Effector memory CD8-positive, alpha-beta T cell (primary cell): ENCODE results near the gene ZNF497.

Source experiments
- ATAC-seq: fragments of 150-1000 bp; cut with Tn5 transposase; replicated peaks from 2 replicates; pipeline ENCODE4 v1.10.0; 2021; ENCODE audit warnings: mild to moderate bottlenecking, moderate library complexity
- DNase-seq, 3 experiments: peaks; one replicate each; pipeline ENCODE4 v3.0.0; 2021
- H3K27ac Mint-ChIP-seq, 2 donors: one replicate each; pipeline ENCODE4 v1.8.0; 2022; ENCODE audit warnings: mild to moderate bottlenecking in 2 of 2, mixed read lengths in 2 of 2, moderate library complexity in 2 of 2
- H3K27me3 Mint-ChIP-seq, 2 donors: one replicate each; pipeline ENCODE4 v1.8.0; 2022; ENCODE audit warnings: mixed read lengths in 2 of 2
- H3K36me3 Mint-ChIP-seq: one replicate; pipeline ENCODE4 v1.8.0; 2022; ENCODE audit warnings: mild to moderate bottlenecking, moderate library complexity, mixed read lengths; ENCODE audit not compliant: insufficient read depth
- H3K4me1 Mint-ChIP-seq, 2 donors: one replicate each; pipeline ENCODE4 v1.8.0; 2022; ENCODE audit warnings: low read depth in 2 of 2, mixed read lengths in 2 of 2
- H3K4me3 Mint-ChIP-seq, 2 donors: one replicate each; pipeline ENCODE4 v1.8.0; 2022; ENCODE audit warnings: mild to moderate bottlenecking in 2 of 2, mixed read lengths in 2 of 2, moderate library complexity in 2 of 2
- H3K9me3 Mint-ChIP-seq, 2 donors: one replicate each; pipeline ENCODE4 v1.8.0; 2022; ENCODE audit warnings: mixed read lengths in 2 of 2

Gene ZNF497

GRCh38 chr19:58398545-58398944 is 36.0 kb upstream of the ZNF497 start:
- Mint-ChIP-seq H3K4me3 (no peak overlapping the region), H3K27ac (no peak overlapping the region), H3K4me1 (peaks cover 9% of the 10 kb centered on the region in 2 donors), H3K27me3 (peaks cover 0 to 20% of the 10 kb centered on the region in 2 donors), H3K36me3 (peaks cover 45% of the 10 kb centered on the region), H3K9me3 (no peaks in the 10 kb centered on the region)
- DNase-seq = no peak
- no peak for ATAC-seq

DNA sequence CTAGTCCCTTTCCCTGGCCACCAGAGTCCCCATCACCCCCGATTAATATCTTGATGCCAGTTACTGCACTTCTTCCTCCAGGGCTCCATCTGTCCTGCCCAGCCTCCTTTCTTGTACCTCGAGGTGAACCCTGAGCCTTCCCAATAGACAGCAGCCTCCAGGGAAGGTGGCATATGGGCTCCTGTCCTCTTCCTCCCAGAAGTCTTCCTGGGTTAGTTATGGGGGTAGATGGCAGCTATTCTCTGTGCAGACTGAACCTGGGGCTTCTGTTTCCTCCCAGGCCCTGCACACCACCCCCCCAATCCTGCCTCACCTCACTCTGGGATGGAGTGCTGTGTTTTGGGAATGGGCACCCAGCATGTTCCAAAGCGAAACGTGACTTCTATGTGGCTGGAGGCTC is 35.5 kb upstream of the ZNF497 start:
- no peak for ATAC-seq
- DNase-seq = no peak
- H3K4me3 Mint-ChIP-seq = no peak overlapping the region
- peaks cover 49% of the 10 kb centered on the region for H3K36me3 Mint-ChIP-seq
- no peak overlapping the region for H3K27ac Mint-ChIP-seq
- peaks cover 9% of the 10 kb centered on the region in 2 donors for H3K4me1 Mint-ChIP-seq
- H3K27me3 Mint-ChIP-seq = peaks cover 0 to 20% of the 10 kb centered on the region in 2 donors
- no peaks in the 10 kb centered on the region for H3K9me3 Mint-ChIP-seq

GRCh38 chr19:58397533-58398037 is 35.0 kb upstream of the ZNF497 start:
- Mint-ChIP-seq H3K9me3 (no peaks in the 10 kb centered on the region), H3K27me3 (peaks cover 0 to 20% of the 10 kb centered on the region in 2 donors), H3K36me3 (peaks cover 52% of the 10 kb centered on the region), H3K4me3 (no peak overlapping the region), H3K4me1 (peaks cover 13% of the 10 kb centered on the region in 2 donors), H3K27ac (no peak overlapping the region)
- DNase-seq = no peak
- no peak for ATAC-seq

DNA sequence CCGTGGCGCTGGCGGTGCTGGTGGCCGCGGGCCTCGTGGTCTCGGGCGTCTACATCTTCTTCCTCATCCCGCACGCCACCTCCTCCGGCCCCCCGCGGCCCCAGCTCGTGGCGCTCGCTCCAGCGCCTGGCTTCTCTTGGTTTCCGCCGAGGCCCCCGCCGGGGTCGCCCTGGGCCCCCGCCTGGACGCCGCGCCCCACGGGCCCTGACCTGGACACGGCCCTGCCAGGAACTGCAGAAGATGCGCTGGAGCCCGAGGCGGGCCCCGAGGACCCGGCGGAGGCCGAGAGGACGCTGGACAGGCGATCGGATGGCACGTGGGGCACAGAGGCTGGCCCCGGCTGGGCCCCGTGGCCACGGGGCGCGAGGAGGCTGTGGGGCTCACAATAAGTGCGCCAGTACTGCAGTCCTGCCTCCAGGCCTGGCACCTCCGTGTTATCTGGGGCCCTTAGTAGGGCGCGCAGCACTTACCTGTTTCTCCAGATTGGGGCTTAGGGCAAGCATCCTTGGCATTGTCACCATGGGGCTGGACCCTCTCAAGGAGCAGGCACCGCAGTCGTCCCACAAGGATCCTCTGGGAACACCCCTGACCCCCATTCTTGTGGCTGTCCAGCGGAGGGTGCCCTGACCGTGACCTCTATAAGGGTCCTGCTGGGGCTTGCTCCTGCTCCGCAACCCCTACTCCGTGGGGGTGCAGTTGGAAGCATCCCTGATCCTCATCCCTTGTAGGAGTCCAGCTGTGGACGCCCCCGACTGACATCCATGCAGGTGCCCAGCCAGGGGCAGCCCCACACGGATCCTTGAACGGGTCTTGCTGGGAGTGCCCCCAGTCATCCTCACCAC is 34.4 kb upstream of the ZNF497 start:
- H3K36me3 Mint-ChIP-seq = peaks cover 53% of the 10 kb centered on the region
- peaks cover 0 to 20% of the 10 kb centered on the region in 2 donors for H3K27me3 Mint-ChIP-seq
- H3K27ac Mint-ChIP-seq = no peak overlapping the region
- ATAC-seq (no peak), DNase-seq (no peak)
- H3K4me1 Mint-ChIP-seq = peaks cover 13% of the 10 kb centered on the region in 2 donors
- no peaks in the 10 kb centered on the region for H3K9me3 Mint-ChIP-seq
- H3K4me3 Mint-ChIP-seq = no peak overlapping the region

DNA sequence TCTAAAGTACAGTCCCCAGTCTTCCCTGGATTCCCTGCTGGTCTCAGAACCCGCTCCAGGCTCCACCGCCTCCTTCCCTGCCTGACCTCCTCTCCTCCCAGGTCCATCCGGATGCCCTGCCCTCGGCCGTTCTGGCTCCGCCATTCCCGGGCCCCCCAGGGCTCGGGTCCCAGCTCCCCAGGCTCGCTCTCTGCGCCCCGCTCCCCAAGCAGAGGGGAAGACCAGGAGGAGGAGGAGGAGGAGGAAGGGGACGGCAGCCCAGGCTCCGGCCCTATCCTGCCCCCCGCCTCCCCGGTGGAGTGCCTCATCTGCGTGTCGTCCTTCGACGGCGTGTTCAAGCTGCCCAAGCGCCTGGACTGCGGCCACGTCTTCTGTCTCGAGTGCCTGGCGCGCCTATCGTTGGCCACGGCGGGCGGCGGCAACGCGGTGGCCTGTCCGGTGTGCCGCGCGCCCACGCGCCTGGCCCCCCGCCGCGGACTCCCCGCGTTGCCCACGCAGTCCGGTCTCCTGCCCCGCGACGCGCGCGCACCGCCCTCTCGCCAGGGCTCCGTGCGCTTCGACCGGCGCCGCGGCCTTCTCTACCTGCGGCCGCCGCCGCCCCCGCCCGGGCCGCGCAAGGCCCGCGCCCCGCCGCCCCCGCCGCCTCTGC is 33.6 kb upstream of the ZNF497 start:
- Mint-ChIP-seq H3K27me3 (peaks cover 0 to 20% of the 10 kb centered on the region in 2 donors), H3K27ac (no peak overlapping the region), H3K4me3 (no peak overlapping the region), H3K4me1 (peaks cover 9 to 10% of the 10 kb centered on the region in 2 donors), H3K36me3 (peaks cover 53% of the 10 kb centered on the region), H3K9me3 (no peaks in the 10 kb centered on the region)
- no peak for DNase-seq
- ATAC-seq = no peak

DNA sequence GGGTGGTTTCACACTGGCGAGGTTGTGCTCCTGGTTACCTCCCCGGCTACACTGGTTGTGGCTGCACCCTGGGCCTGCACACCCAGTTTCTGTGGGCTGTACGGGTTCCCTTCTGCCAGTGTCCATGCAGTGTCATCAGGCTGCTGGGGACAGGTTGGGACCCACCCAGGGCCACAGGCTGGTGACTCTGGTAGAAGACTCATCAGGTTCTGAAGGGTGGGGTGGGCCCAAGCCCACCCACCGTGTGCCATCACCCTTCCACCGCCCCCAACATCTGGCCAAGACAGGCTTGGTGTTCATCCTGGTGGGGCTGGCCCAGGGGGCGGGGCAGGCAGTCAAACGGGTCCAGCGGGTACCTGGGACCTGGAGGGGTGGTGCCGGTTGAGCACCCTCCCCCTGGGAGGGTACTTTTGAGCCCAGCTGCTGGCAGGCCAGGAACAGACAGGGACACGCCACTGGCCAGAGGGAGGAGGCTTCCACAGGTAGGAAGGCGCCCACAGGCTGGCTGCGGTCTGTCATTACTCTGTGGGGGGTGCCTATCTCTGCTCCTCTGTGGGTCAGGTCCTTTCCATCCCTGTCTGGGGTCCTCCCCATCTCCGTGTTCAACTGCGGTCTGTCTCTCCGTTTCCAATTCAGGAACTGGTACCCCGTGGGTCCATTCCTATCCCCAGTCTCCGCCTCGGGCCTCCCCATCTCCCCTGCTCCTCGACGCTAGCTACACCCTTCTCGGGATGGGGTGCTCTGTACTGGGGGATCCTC is 32.8 kb upstream of the ZNF497 start, which contains the start of gene RNF225:
TSS of gene RNF225 (plus strand) at position 437 of the 759 bp plus-strand sequence. CDS start 434 bp downstream, outside the sequence.
- H3K4me3 Mint-ChIP-seq = no peak within 1 kb of the TSS
- no peak within 1 kb of the TSS for H3K27ac Mint-ChIP-seq
- peaks cover 58% of the 10 kb centered on the region for H3K36me3 Mint-ChIP-seq

DNA sequence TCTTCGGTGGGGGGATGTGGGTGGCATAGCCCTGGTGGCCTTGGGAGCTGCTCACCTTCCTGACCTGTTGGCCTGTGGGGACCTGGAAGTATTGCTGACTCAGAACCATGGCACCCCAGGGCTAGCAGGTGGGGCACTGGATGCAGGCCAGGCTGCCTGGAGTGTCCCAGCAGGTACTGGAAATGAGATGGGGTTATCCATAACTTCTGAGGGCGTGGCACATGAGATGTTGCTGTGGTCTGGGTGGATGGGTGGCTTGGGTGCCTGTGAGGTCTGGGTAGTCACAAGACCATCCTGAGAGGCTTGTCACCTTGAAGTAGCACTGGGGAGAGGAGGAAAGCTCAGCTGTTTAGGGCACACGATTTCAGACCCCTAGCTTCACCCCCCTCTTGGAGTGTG is 32.3 kb upstream of the ZNF497 start:
- Mint-ChIP-seq H3K9me3 (no peaks in the 10 kb centered on the region), H3K4me3 (no peak overlapping the region), H3K4me1 (peaks cover 4 to 6% of the 10 kb centered on the region in 2 donors), H3K36me3 (peaks cover 64% of the 10 kb centered on the region), H3K27ac (no peak overlapping the region), H3K27me3 (peaks cover 0 to 20% of the 10 kb centered on the region in 2 donors)
- no peak for ATAC-seq
- no peak for DNase-seq

More for the DNA sequence above, 32.8 kb upstream of the ZNF497 start, which contains the start of gene RNF225:
- DNase-seq = no peak
- peaks cover 4 to 7% of the 10 kb centered on the region in 2 donors for H3K4me1 Mint-ChIP-seq
- H3K9me3 Mint-ChIP-seq = no peaks in the 10 kb centered on the region
- H3K27me3 Mint-ChIP-seq = peaks cover 0 to 20% of the 10 kb centered on the region in 2 donors
- ATAC-seq = no peak

- DNase-seq (no peak), ATAC-seq (no peak)
- no peak overlapping the region for H3K4me3 Mint-ChIP-seq
- peaks cover 6 to 10% of the 10 kb centered on the region in 2 donors for H3K4me1 Mint-ChIP-seq
- peaks cover 76% of the 10 kb centered on the region for H3K36me3 Mint-ChIP-seq
- peaks cover 0 to 20% of the 10 kb centered on the region in 2 donors for H3K27me3 Mint-ChIP-seq
- H3K9me3 Mint-ChIP-seq = no peaks in the 10 kb centered on the region
- H3K27ac Mint-ChIP-seq = no peak overlapping the region
Measured at GRCh38 chr19:58393725-58394033, 31.1 kb upstream of the ZNF497 start.

DNA sequence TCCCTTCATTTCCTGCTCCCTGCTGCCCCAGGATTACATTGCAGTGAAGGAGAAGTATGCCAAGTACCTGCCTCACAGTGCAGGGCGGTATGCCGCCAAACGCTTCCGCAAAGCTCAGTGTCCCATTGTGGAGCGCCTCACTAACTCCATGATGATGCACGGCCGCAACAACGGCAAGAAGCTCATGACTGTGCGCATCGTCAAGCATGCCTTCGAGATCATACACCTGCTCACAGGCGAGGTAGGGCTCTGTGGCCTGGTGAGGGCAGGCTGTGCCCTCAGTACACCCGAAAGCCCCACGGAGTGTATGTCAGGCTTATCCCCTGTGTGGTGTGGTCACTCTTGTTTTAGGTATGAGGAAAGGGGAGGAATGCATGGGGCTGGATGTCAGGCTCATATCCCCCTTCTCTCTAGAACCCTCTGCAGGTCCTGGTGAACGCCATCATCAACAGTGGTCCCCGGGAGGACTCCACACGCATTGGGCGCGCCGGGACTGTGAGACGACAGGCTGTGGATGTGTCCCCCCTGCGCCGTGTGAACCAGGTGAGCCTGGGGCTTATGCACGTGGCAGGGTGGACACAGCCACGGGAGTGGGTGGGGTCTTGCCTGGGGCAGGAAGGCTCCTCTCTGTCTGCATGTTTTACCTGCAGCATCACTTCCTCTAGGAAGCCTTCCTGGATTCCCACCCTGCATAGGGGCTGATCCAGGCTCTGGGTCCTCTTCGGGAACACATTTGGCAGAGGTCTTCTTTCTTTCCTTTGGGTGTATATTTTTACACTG is 30.6 kb upstream of the ZNF497 start:
- no peaks in the 10 kb centered on the region for H3K9me3 Mint-ChIP-seq
- H3K4me1 Mint-ChIP-seq = peaks cover 8 to 11% of the 10 kb centered on the region in 2 donors
- ATAC-seq = no peak
- H3K27ac Mint-ChIP-seq = no peak overlapping the region
- peaks cover 0 to 17% of the 10 kb centered on the region in 2 donors for H3K27me3 Mint-ChIP-seq
- no peak for DNase-seq
- H3K4me3 Mint-ChIP-seq = no peak overlapping the region
- H3K36me3 Mint-ChIP-seq = peaks cover 80% of the 10 kb centered on the region

- Mint-ChIP-seq H3K27me3 (no peaks in the 10 kb centered on the region), H3K27ac (peak overlapping the region; percentile 97 to 98), H3K4me3 (peak overlapping the region; percentile 92 to 93), H3K4me1 (peaks cover 26 to 32% of the 10 kb centered on the region in 2 donors), H3K36me3 (peaks cover 81% of the 10 kb centered on the region), H3K9me3 (no peaks in the 10 kb centered on the region)
- no peak for DNase-seq
- ATAC-seq = no peak
Measured at GRCh38 chr19:58388175-58388526, 25.6 kb upstream of the ZNF497 start.

DNA sequence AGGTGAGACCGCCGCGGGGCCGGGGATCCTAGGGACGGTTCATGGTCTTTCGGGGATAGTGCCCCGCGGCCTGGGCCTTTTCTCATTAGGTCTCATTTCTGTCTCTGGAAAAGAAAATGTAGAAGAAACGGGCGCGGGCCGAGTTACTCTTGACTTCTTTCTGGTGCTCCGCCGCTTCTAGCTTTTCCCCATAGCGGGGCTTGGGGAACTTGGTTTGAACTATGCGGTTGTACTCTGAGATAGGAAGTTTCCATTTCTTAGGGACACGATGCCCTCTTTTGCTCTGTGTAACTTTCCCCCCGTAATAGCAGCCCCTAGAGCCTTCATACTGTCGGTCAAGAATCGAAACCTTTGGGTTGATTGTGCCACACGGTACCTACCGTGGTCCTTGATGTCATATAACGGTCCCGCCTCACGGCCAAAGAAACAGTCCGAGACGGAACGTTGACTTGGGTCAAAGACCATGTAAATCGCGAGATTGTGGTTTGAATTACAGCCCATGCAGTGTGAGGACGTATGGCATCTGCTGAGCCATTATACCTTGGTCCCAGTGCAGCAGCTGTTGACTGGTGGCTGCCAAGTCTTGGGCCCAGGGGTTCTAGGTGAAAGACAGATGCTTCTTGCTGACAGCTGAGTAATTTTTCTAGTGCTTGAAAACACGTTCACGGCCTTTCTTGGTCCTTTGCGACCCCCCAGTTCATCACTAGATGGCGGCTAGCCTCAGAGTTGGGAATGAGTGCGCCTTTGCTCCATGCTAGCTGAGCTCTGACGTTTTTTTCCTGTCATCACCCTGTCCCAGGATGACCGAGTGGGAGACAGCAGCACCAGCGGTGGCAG is 25.0 kb upstream of the ZNF497 start:
- DNase-seq (no peak), ATAC-seq (no peak)
- H3K4me1 Mint-ChIP-seq = peaks cover 22 to 28% of the 10 kb centered on the region in 2 donors
- peak overlapping the region; percentile 92 to 93 for H3K4me3 Mint-ChIP-seq
- peaks cover 80% of the 10 kb centered on the region for H3K36me3 Mint-ChIP-seq
- H3K9me3 Mint-ChIP-seq = no peaks in the 10 kb centered on the region
- no peaks in the 10 kb centered on the region for H3K27me3 Mint-ChIP-seq
- peak overlapping the region; percentile 97 to 98 for H3K27ac Mint-ChIP-seq
